Esophagus muscularis mucosa (tissue), 4 donors: ENCODE results near the gene MYCBP2. TPM values are rescaled to one million over a fixed set of nuclear protein-coding genes. Genes with fewer than 3 reads are reported as not detected.

Source experiments
- DNase-seq: peaks from one replicate; pipeline ENCODE4 v3.0.0-alpha.2; 2017; ENCODE audit errors: extremely low spot score
- H3K27ac ChIP-seq, 4 donors: fragments of 200-600 bp; sonication (generic); replicated peaks in 1 of 4; 1 replicate in 3 of 4; 2 replicates in 1 of 4; pipeline ENCODE4 v1.5.1; 2016 to 2019; ENCODE audit warnings: mild to moderate bottlenecking in 1 of 4
- H3K27me3 ChIP-seq, 4 donors: fragments of 200-600 bp; sonication (generic); one replicate each; pipeline versions ENCODE4 v1.5.1 to v1.6.0; 2016 to 2019
- H3K36me3 ChIP-seq, 4 donors: fragments of 200-600 bp; sonication (generic); one replicate each; pipeline ENCODE4 v1.5.1; 2016 to 2019
- H3K4me1 ChIP-seq, 4 donors: fragments of 200-600 bp; sonication (generic); one replicate each; pipeline ENCODE4 v1.5.1; 2016 to 2019
- H3K4me3 ChIP-seq, 4 donors: fragments of 200-600 bp; sonication (generic); 1 replicate in 2 of 4; 2 replicates in 2 of 4; pipeline ENCODE4 v1.5.1; 2016 to 2019; ENCODE audit warnings: mild to moderate bottlenecking in 4 of 4, moderate library complexity in 1 of 4
- H3K9me3 ChIP-seq, 4 donors: fragments of 200-600 bp; sonication (generic); 1 replicate in 3 of 4; 2 replicates in 1 of 4; pipeline ENCODE4 v1.5.1; 2016 to 2019
- CTCF ChIP-seq, 3 experiments: fragments of 200-600 bp in 2 of 3; fragments of 450-650 bp in 1 of 3; sonication (generic) in 2 of 3; IDR thresholded peaks; one replicate each; pipeline ENCODE4 v1.5.1; 2017 to 2019; ENCODE audit warnings: antibody characterized with exemption in 3 of 3, mild to moderate bottlenecking in 2 of 3, moderate library complexity in 1 of 3
- EP300 ChIP-seq: sonication (generic); formaldehyde crosslinking; IDR thresholded peaks from one replicate; pipeline ENCODE4 v1.6.1; 2017; ENCODE audit warnings: antibody characterized with exemption
- POLR2A ChIP-seq: fragments of 450-650 bp; IDR thresholded peaks from one replicate; pipeline ENCODE4 v1.6.1; 2017; ENCODE audit warnings: antibody characterized with exemption, moderate library complexity, mild to moderate bottlenecking, low read depth
- POLR2AphosphoS5 ChIP-seq, 2 donors: sonication (generic); formaldehyde crosslinking; IDR thresholded peaks; one replicate each; pipeline ENCODE4 v1.6.1; 2017; ENCODE audit warnings: antibody characterized with exemption in 2 of 2
- WGBS: methylation state at CpG from one replicate; pipeline ENCODE4 v1.1.5; 2018; 5-methylcytosine and 5-hydroxymethylcytosine counted together
- intact Hi-C: fragments of 100-400 bp; cut with DNase I; formaldehyde crosslinking; loops from one replicate; pipeline ENCODE4 v1.15.1; 2023
- total RNA-seq, 4 donors: library from RNA; depleted of rRNA; stranded (reverse); fragments of >200 nt; gene quantifications; one replicate each; pipeline versions ENCODE4 v1.1.0 to v1.2.1, GENCODE V29; 2016

MYCBP2 gene
- total RNA-seq, 4 donors from 2014 or later = 96.1 to 117 (median 108) TPM

- intact Hi-C loops = no loop called here
- no peak overlapping the region for H3K4me3 ChIP-seq
- no peak overlapping the region for H3K27ac ChIP-seq
- 86% methylated on average over 2 of the region's 2 CpGs for WGBS
- H3K27me3 ChIP-seq = no peaks in the 10 kb centered on the region
- peaks cover 0 to 4% (median 0%) of the 10 kb centered on the region in 4 donors for H3K9me3 ChIP-seq
- H3K36me3 ChIP-seq = peaks cover 0 to 13% (median 8%) of the 10 kb centered on the region in 4 donors
- no peak for TF ChIP-seq POLR2AphosphoS5 (IDR thresholded peaks at IDR 0.05)
- TF ChIP-seq CTCF (IDR thresholded peaks at IDR 0.05) = no peak
- no peak for TF ChIP-seq EP300
- H3K4me1 ChIP-seq = no peaks in the 10 kb centered on the region
- no peak for DNase-seq
Measured at GRCh38 chr13:77105051-77105450, 221.8 kb downstream of the MYCBP2 start.

GRCh38 chr13:77099415-77099814 is 227.5 kb downstream of the MYCBP2 start:
- H3K36me3 ChIP-seq = peaks cover 10 to 39% (median 26%) of the 10 kb centered on the region in 4 donors
- H3K4me1 ChIP-seq = no peaks in the 10 kb centered on the region
- intact Hi-C loops = no loop called here
- no peak overlapping the region for H3K27ac ChIP-seq
- TF ChIP-seq POLR2A = no peak
- TF ChIP-seq EP300 = no peak
- no peak for TF ChIP-seq CTCF (IDR thresholded peaks at IDR 0.05)
- no peak for TF ChIP-seq POLR2AphosphoS5 (IDR thresholded peaks at IDR 0.05)
- no peak overlapping the region for H3K4me3 ChIP-seq
- DNase-seq = no peak
- H3K27me3 ChIP-seq = no peaks in the 10 kb centered on the region
- H3K9me3 ChIP-seq = no peaks in the 10 kb centered on the region
- 87% methylated on average over 3 of the region's 3 CpGs for WGBS

GRCh38 chr13:77095288-77095687 is 231.6 kb downstream of the MYCBP2 start:
- no peak for TF ChIP-seq EP300
- no peak for TF ChIP-seq CTCF (IDR thresholded peaks at IDR 0.05)
- no peak for TF ChIP-seq POLR2A
- no peak for TF ChIP-seq POLR2AphosphoS5 (IDR thresholded peaks at IDR 0.05)
- H3K36me3 ChIP-seq = peaks cover 21 to 73% (median 47%) of the 10 kb centered on the region in 4 donors
- no peaks in the 10 kb centered on the region for H3K9me3 ChIP-seq
- no peak overlapping the region for H3K27ac ChIP-seq
- no peak for DNase-seq
- H3K27me3 ChIP-seq = no peaks in the 10 kb centered on the region
- H3K4me3 ChIP-seq = no peak overlapping the region
- WGBS = 97% methylated on average over 4 of the region's 4 CpGs
- H3K4me1 ChIP-seq = no peaks in the 10 kb centered on the region
- intact Hi-C loops = no loop called here

- H3K4me1 ChIP-seq = no peaks in the 10 kb centered on the region
- H3K9me3 ChIP-seq = no peaks in the 10 kb centered on the region
- TF ChIP-seq POLR2AphosphoS5 (IDR thresholded peaks at IDR 0.05) = no peak
- H3K4me3 ChIP-seq = no peak overlapping the region
- H3K27me3 ChIP-seq = no peaks in the 10 kb centered on the region
- H3K27ac ChIP-seq = no peak overlapping the region
- WGBS = over 99% methylated on average over 3 of the region's 3 CpGs
- peaks cover 21 to 77% (median 49%) of the 10 kb centered on the region in 4 donors for H3K36me3 ChIP-seq
- DNase-seq = no peak
- intact Hi-C loops = no loop called here
Measured at GRCh38 chr13:77094773-77095172, 232.1 kb downstream of the MYCBP2 start.

GRCh38 chr13:77093735-77094134 is 233.2 kb downstream of the MYCBP2 start:
- TF ChIP-seq EP300 (no peak), CTCF (IDR thresholded peaks at IDR 0.05) (no peak), POLR2AphosphoS5 (IDR thresholded peaks at IDR 0.05) (no peak), POLR2A (no peak)
- 71% methylated on average over 1 of the region's 1 CpG for WGBS
- no peak overlapping the region for H3K27ac ChIP-seq

More at GRCh38 chr13:77093735-77094134, 233.2 kb downstream of the MYCBP2 start:
- no peak overlapping the region for H3K4me3 ChIP-seq
- intact Hi-C loops = no loop called here
- H3K4me1 ChIP-seq = no peaks in the 10 kb centered on the region
- H3K27me3 ChIP-seq = no peaks in the 10 kb centered on the region
- no peak for DNase-seq
- H3K9me3 ChIP-seq = no peaks in the 10 kb centered on the region
- H3K36me3 ChIP-seq = peaks cover 21 to 80% (median 49%) of the 10 kb centered on the region in 4 donors
